NCI-H526 treated with DMSO at 0.1 percent for 48 hours (cell line): Measurements from ENCODE around the gene MST1R.
"Not testable (repeated sequence)": the region's sequence is repeated elsewhere in the genome, so short reads cannot be mapped to it uniquely, and the experiment has no call there.

Experiments
- DNase-seq: peaks from one replicate; lab custom pipeline; 2025; lab: John Stamatoyannopoulos, UW

Gene MST1R

DNA sequence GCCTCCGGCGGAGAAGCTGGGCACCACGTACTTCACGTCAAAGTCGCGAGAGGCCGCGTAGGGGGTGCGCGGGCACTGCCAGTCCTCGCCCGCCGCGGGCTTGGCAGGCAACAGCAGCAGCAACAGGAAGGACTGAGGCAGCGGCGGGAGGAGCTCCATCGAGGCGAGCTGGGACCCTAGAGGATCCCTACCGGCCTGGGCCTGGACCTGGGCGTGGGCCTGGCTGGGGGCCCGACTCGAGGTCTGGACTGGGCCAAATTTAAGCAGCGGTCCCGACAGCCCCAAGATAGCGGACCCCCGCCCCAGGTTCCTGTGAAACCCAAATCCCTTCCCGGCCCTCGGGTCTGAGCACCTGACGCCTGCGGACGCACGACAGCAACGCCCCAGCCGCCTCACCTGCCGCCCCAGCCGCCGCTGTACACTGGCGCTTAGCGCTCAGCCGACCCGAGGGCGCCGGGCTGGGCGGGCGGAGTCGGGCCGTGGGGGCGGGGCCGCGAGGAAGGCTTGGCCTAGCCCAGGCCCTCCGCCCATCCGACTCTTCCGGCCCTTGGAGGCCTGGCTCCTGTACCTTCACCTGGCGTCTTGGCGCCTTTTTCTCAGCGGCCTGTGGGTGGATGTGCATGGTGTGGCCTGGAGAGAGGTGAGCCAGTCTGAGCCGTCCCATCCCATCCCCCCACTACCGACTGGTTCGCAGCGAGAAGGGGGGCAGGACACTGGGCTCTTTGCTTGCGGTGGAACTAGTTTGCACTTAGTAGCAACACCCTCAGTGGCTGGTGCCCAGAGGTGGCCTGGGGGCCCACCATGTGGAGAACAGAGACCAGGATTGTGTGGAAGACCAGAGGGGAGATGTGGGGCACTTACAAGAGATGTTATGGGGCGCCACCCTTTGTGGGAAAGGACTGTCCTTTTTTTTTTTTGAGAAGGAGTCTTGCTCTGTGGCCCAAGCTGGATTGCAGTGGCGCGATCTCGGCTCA, at the start of gene MST1R:
Gene MST1R (minus strand): TSS at position 423 of the 974 bp plus-strand sequence. CDS start 264 bp downstream, at position 159.
- DNase-seq, result peak; percentile 72

DNA sequence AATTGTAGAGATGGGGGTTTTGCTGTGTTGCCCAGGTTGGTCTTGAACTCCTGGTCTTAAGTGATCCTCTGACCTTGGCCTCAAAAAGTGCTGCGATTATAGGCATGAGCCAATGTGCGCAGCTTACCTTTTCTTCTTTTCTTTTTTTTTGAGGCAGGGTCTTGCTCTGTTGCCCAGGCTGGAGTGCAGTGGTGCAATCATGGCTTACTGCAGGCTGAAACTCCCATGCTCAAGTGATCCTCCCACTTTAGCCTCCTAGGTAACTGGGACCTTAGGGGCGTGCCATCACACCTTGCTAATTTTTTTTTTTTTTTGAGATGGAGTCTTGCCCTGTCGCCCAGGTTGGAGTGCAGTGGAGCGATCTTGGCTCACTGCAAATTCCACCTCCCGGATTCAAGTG, 49.3 kb upstream of the MST1R start:
- DNase-seq, result no peak

DNA sequence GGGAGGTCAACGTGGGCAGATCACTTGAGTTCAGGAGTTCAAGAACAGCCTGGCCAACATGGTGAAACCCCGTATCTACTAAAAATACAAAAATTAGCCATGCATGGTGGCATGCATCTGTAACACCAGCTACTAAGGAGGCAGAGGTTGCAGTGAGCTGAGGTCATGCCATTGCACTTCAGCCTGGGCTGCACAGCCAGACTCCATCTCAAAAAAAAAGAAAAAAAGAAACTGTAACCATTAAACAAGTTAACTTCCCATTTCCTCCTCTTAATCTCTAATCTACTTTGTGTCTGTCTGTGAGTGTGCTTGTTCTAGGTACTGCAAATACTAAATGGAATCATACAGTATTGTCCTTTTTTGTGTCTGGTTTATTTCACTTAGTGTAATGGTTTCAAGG, 39.0 kb upstream of the MST1R start:
- DNase-seq, result no peak

DNA sequence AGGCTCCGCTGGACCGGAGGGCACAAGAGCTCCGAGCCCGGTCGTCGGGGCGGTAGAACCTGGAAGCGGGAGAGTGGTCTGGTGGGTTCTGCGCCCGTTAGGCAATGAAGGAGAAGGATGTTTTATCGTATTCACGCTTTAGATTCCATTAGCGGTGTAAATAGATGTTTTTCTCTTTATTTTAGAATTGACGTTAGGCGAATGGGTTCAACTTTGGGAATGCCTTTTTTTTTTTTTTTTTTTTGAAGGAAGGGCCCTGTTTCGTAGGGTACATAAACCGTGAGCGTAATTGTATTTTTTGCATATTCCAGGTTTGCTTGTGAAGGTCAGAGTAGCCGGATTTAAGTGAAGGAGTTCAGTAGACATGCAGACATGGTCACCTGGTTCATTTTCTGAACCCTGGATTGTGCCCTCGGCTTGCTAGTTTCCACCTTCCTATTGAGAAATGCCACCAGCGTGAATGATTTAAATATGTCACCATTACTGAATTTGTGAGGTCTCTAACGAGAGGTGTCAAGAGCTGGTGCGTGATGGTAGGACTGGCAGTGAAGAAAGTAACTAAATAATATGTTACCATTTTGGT, 37.1 kb upstream of the MST1R start:
- DNase-seq, result no peak

DNA sequence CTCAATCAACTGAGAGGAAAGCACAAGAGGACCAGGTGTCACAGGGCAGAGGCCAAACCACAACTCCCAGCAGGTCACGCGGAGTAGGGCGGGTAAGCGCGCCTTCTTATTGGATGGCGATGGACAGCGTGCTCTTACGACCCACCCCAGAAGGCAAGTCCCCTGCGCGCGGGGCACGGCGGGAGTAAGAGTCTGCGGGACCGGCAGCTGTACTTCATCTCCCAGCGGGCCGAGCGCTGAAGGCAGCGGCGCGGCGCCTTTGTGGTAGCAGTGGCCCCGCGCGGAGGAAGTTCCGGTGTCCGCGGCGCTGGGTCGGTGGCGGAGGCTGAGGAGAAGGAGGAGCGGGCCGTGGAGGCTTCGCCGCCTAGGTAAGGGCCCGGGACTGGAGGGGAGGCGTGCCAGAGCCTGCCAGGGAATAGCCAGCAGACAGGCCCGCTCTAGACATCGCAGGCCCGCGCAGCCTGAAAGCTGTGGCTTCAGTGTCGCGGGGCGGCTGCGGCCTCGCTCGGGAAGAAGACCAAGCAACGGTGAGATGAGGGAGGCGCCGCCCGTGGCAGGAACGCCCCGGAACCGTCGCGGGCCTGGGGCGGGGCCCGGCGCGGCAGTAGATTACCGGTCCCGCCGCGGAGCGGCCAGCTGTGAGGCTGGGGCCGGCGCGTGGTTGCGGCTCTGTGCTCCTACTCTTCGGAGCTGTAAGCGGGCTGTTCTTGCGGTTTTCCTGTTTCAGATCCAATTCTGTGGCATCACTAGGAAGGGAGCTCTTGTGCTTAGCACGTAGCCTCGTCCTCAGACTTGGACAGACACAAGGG, 36.4 kb upstream of the MST1R start, which contains the start of gene RBM6:
Gene RBM6 (plus strand): TSS at position 293 of the 809 bp plus-strand sequence. CDS start 22,492 bp downstream, outside the sequence.
- DNase-seq, result peak; percentile 98

DNA sequence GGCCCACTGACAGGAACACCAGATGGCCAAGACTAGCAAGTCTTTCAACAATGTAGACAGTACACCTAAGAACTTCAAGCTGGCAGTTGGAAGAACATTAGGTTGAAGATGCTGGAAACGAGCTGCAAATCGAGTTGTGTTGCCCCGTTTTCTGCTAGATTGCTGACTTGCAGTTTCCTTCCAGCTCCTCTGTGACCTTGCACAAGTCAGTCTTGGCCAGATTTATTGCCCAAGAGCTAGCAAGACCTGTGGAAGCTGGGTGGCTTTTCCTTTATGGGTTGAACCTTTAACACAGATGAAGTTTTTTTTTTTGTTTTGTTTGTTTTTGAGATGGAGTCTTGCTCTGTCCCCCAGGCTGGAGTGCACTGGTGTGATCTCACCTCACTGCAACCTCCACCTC, 33.4 kb upstream of the MST1R start:
- no peak for DNase-seq

DNA sequence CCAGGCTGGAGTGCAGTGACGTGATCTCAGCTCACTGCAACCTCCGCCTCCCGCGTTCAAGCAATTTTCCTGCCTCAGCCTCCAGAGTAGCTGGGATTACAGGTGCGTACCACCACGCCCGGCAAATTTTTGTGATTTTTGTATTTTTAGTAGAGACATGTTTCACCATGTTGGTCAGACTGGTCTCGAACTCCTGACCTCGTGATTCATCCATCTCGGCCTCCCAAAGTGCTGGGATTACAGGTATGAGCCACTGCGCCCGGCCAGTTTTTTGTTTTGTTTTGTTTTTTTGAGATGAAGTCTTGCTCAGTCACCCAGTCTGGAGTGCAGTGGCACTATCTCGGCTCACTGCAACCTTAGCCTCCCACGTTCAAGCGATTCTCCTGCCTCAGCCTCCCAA, 28.6 kb upstream of the MST1R start:
- not testable (repeated sequence) for DNase-seq

DNA sequence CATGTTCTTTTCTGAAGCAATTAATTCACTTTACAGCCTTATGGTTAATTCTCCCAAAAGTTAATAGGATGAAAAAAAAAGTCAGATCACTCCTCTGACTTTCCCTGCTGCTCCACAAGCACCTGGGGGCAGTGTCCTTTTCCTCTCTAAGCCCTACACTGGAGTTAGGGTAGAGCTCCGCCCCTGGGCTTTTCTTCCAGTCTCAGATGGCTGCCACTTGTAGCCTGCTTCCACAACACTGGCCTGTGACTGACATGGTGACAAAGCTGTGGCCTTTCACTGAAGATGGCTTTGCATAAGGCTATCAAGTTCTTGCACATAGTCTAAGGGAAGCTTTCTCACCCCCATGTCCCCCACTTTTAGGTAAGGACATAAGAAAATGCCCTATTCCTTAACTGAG, 27.2 kb upstream of the MST1R start:
- peak; percentile 19 for DNase-seq

DNA sequence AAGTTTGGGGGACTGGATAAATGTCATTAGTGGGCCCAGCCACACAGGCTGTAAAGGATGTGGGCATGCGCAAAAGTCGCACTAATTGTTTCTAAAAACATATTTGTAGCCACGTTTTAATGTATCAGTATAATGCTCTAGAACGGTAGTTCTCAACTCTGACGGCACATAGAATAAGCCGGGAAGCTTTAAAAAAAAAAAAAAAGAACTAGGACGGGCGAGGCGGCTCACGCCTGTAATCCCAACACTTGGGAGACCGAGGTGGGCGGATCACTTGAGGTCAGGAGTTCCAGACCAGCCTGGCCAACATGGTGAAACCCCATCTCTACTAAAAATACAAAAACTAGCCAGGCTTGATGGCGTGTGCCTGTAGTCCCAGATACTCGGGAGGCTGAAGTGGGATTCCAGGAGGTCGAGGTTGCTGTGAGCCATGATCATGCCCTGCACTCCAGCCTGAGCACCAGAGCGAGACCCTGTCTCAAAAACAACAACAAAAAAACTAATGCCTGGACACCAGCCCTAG, 26.6 kb upstream of the MST1R start:
- no peak for DNase-seq

DNA sequence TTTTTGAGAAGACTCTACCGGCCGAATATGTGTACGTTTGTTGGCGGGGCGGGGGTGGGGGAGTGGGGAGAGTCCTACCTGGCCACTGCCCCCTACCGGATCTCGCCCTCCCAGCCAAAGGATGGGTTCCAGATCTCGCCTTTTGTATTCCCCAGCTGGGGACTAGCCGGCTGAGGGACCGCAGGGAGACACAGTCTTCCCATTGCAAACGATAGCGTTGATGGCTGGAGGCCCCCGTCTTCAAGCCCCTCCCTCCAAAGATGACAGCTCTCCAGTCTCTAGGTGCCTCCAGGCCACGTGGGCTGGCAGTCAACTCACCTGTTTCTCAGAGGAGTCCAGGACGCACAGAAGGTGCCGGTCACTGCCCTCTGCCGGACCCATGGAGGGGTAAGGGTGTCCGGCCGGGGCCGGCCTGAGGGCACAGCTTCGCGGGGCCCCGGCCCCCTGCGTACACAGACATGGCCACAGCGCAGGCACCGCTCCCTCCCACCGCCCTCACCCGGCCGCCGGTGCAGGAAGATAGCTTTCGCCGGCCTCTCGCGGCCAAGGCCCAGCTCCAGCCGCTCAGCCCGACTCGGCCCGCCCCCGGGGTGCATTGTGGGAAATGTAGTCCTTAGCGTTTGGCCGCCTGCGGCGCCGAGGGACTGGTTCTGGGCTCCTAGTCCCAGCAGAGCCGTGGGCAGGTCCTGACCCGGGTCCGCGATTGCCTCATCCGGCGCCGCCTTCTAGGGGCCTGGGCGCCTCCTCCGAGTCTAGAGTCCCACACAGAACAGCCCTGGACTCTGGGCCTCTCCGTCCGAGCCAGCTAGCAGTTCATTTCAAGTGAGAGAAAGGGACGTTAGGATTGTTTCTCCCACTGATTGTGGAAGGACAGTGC, 25.9 kb upstream of the MST1R start, which contains the start of gene MON1A:
Gene MON1A (minus strand): TSS at position 521 of the 877 bp plus-strand sequence. CDS start 16,465 bp downstream, outside the sequence.
- DNase-seq, result peak; percentile 79

DNA sequence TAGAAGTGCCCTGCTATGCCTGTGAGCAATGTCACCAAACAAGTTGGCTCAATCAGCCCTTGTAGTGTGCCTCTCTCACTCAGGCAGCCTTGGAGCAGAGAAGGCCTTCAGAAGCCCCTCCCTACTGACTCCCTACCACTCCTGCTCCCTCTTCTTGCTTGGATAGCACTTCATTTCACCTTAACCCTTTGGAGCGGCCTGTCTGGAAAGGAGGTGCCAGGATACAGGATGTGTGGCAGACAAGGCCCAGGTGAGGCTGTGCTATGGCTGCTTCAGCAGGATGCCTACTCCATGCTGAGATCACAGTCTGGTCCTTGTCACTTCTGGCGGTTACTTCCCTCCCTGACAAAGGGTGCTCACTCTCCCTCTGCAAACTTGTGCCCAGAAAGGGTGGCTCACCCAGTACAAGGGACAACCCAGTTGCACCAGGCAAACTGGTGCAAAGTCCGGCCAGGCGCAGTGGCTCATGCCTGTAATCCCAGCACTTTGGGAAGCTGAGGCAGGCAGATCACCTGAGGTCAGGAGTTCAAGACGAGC, 24.9 kb upstream of the MST1R start:
- no peak for DNase-seq

DNA sequence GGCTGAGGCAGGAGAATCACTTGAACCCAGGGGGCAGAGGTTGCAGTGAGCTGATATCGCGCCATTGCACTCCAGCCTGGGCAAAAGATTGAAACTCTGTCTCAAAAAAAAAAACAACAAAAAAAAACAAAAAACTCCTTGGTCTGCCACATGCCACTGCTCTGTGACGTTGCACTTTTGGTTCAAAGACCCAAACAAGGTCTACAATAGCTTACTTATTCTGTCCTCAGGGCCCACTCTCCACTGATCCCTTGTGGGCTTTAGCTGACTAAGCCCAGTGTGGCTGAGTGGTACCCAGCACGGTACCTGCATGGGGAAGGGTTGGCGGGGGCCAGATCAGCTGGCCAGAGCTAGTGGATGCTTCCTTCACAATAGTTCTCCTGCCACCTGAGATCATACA, 24.1 kb upstream of the MST1R start:
- no peak for DNase-seq

DNA sequence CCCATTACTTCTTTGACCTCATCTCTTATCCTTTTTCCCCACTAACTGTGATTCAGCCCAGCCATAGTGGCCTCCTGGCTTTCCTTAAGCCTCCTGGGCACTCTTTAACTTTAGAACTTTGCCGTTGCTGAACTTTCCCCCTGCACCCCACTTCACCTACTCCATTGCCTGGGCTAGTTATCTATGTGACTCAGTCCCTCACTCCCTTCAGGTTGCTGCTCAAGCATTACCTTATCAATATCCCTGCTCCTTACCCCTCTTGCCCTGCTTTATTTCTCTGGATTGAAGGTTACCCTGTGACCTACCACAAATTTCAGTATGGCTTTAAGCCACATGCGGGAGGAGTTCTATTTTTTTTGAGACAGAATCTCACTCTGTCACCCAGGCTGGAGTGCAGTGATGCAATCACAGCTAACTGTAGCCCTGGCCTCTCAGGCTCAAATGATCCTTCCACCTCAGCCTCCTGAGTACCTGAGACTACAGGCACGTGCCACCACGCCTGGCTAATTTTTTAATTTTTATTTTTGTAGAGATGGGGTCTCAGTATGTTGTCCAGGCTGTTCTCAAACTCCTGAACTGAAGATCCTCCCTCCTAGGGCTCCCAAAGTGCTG, 22.6 kb upstream of the MST1R start:
- no peak for DNase-seq

DNA sequence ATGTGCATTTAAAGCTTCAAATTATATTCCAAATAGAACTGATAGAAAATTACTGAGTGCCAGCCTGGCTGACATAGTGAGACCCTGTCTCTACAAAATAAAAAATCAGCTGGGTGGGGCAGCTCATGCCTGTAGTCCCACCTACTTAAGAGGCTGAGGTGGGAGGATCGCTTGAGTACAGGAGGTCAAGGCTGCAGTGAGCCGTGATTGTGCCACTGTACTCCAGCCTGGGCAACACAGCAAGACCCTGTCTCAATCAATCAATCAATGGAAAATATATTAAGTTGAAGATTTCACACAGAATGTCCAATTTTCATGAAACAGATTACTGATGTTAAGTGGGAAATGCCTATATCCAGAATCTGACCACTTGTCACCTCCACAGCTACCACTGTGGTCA, 21.8 kb upstream of the MST1R start:
- no peak for DNase-seq

DNA sequence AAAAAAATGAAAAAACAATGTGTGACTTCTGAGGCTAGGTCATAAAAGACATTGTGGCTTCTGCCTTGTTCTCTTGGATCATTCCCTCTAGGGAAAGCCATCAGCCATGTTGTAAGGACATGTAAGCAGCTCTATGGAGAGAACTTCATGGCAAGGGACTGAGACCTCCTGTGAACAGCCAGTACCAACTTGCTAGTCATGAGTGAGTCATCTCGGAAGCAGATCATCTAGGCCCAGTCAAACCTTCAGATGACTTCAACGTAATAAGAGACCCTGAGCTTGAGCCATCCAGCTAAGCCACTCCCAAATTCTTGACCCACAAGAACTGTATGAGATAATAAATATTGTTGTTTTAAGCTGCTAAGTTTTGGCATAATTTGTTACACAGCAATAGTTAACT, 21.0 kb upstream of the MST1R start:
- no peak for DNase-seq

DNA sequence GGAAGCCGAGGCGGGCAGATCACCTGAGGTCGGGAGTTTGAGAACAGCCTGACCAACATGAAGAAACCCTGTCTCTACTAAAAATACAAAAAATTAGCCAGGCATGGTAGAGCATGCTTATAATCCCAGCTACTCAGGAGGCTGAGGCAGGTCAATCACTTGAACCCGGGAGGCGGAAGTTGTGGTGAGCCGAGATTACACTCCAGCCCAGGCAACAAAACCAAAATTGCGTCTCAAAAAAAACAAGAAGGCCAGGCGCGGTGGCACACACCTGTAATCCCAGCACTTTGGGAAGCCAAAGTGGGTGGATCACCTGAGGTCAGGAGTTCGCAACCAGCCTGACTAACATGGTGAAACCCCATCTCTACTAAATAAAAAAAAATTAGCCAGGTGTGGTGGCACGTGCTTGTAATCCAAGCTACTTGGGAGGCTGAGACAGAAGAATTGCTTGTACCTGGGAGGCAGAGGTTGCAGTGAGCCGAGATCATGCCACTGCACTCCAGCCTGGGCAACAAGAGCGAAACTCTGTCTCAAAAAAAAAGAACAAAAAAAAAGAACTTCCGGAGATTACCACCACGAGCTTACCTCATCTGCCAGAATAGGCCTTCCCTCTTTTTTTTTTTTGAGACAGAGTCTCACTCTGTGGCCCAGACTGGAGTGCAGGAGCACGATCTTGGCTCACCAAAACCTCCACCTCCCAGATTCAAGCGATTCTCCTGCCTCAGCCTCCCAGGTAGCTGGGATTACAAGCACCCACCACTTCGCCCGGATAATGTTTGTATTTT, 14.3 kb upstream of the MST1R start:
- not testable (repeated sequence) for DNase-seq

DNA sequence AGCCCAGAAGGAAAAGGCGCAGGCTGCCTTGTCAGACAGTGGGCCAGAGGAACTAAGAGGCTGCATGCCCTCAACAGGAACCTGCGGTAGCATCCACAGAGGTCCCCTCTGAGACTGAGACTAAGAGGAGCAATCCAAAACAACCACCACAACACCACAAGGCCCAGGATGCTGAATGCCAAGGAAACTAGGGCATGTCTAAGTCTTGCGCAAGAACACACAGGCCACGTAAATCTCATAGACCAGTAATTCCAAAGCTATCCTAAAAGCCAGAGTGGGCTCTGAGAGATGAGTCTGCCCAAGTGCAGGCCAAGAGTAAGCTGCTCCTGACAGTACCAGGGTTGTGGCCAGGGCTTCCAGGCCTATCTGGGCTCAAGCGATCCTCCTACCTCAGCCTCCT, 13.0 kb upstream of the MST1R start:
- no peak for DNase-seq

DNA sequence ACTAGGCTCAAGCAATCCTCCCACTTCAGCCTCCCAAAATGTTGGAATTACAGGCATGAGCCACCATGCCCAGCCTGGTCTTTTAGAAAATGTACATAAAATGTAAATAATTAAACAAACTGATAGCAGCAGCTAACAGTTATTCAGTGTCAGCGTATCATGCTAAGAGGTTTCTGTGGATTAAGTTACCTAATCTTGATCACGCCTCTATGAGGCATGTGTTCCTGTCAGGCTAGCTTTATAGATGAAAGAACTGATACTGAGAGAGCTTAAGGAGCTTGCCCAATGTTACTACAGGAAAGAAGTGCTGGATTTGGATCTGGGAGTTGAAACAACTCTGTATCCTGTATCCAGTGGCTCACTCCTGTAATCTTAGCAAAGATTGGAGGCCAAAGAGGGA, 11.2 kb upstream of the MST1R start:
- no peak for DNase-seq

DNA sequence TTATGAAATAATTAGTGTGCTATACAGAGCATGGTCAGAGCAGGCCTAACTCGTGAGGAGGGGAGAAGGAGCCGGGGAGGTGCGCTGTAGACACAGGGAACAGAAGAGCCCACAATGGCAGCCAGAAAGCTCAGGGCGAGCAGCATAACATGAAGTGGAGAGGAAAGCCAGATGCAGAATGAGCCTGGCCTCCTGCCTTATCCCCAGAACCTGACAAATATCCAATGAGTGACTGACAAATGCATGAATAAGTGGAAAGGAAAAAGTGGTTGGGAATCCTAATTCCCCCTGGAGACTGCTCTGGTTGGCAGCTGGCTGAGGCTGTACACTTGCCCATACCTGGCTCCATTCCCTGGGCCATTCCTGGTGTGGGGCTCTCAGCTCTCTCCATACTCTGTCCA, 9.2 kb upstream of the MST1R start:
- no peak for DNase-seq
